Measurements from ENCODE around the gene C19orf53. TPM values are rescaled to one million over a fixed set of nuclear protein-coding genes. Genes with fewer than 3 reads are reported as not detected.
"Not testable (repeated sequence)": the region's sequence is repeated elsewhere in the genome, so short reads cannot be mapped to it uniquely, and the experiment has no call there.

Gene C19orf53
- total and polyA plus RNA-seq, 2 of the 13 experiments (the other 11 are each of a cell fraction or from before 2014, with no cell fraction given), result 129 to 130 TPM

DNA sequence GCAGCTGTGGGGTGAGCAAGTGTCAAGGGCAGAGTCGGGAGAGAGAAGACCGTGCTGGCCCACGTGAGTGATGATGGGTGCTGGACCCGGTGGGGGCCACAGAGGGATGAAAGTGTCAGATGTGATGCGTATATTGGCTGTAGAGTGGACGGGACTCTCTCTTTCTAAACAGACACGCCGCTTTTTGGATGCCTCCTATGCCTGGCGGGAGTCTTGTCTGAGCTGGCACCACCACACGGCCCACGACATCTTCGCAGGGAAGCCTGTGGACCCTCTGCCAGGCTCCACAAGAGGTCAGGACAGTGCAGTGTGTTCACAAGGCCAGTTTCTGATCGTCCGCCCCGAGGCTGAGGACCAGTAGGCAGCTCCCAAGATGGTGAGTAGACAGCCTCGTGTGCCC, 22.8 kb upstream of the C19orf53 start:
- no peak for FAIRE-seq

DNA sequence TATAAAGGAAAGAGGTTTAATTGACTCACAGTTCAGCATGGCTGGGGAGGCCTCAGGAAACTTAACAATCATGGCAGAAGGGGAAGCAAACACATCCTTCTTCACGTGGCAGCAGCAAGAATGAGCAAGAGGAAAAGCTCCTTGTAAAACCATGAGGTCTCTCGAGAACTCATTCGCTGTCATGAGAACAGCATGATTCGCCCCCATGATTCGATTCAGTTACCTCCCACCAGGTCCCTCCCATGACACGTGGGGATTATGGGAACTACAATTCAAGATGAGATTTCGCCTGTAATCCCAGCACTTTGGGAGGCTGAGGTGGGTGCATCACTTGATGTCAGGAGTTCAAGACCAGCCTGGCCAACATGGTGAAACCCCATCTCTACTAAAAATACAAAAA, 20.6 kb upstream of the C19orf53 start:
- Histone ChIP-seq H3K4me1 (ENCODE audit: insufficient read depth, low read length) (peaks cover 12% of the 10 kb centered on the region), H3K36me3 (replicated peaks in 1 of 2; ENCODE audit: control insufficient read depth in 1 of 2, insufficient read depth in 2 of 2, low read length in 2 of 2) (peaks cover 19 to 33% of the 10 kb centered on the region in 2 experiments)
- BruUV-seq (replicated peaks); H3K27ac ChIP-seq (ENCODE audit: extremely low read length, insufficient read depth, low read length); H3K9me3 ChIP-seq (ENCODE audit: low read length); H3K9ac ChIP-seq (ENCODE audit: insufficient read depth, low read depth, low read length); POLR2A ChIA-PET; H2AFZ ChIP-seq (ENCODE audit: low read length); FAIRE-seq; H3K79me2 ChIP-seq (ENCODE audit: insufficient read depth, low read length); DNase-seq (ENCODE audit: low spot score); ATAC-seq; intact Hi-C loops (cut with micrococcal nuclease; ENCODE audit: unreplicated experiment); H3K4me2 ChIP-seq (ENCODE audit: low read depth, low read length); H3K4me3 ChIP-seq (replicated peaks in 1 of 3; ENCODE audit: insufficient read depth in 1 of 3, low read depth in 2 of 3, low read length in 3 of 3); CTCF ChIA-PET (ENCODE audit: low intra/inter-chr PET ratio, low total read pairs); H3K27me3 ChIP-seq (ENCODE audit: control insufficient read depth in 1 of 2, insufficient read depth in 2 of 2, low read length in 2 of 2); H4K20me1 ChIP-seq (ENCODE audit: insufficient read depth, low read length): not testable (repeated sequence)
- 98% methylated on average over 7 of the region's 7 CpGs for WGBS (ENCODE audit: low lambda C conversion rate)
- in situ Hi-C loops (cut with HindIII; ENCODE audit: extremely low pct_ligation_motif_present, low pct_unique_long_range_greater_than_20kb), result loop anchor here (25.0 kb wide), 1 partner anchor 309 kb away; the partner anchor contains the start of genes MISP3 and PALM3

More for the DNA sequence above, 22.8 kb upstream of the C19orf53 start:
- TF ChIP-seq AGO2 (optimal IDR thresholded peaks at IDR 0.05; ENCODE audit: low read depth, low read length) (peak; percentile 35), ZFAT (CRISPR knock-in tag; conservative IDR thresholded peaks at IDR 0.05) (no peak)
- H3K4me2 ChIP-seq (ENCODE audit: low read depth, low read length), result no peak overlapping the region
- no peaks in the 10 kb centered on the region for H3K9me3 ChIP-seq (ENCODE audit: low read length)
- no peak overlapping the region for H2AFZ ChIP-seq (ENCODE audit: low read length)
- no peak for ATAC-seq
- peaks cover 12 to 20% of the 10 kb centered on the region in 2 experiments for H3K36me3 ChIP-seq (replicated peaks in 1 of 2; ENCODE audit: control insufficient read depth in 1 of 2, insufficient read depth in 2 of 2, low read length in 2 of 2)
- H4K20me1 ChIP-seq (ENCODE audit: insufficient read depth, low read length), result no peaks in the 10 kb centered on the region
- in situ Hi-C loops (cut with HindIII; ENCODE audit: extremely low pct_ligation_motif_present, low pct_unique_long_range_greater_than_20kb) (loop anchor here (25.0 kb wide), 1 partner anchor 311 kb away; the partner anchor contains the start of genes MISP3 and PALM3), intact Hi-C loops (cut with micrococcal nuclease; ENCODE audit: unreplicated experiment) (no loop called here)
- CTCF ChIA-PET (ENCODE audit: low intra/inter-chr PET ratio, low total read pairs), result no interaction called here
- peaks cover 23% of the 10 kb centered on the region for H3K4me1 ChIP-seq (ENCODE audit: insufficient read depth, low read length)
- no peak overlapping the region for H3K4me3 ChIP-seq (replicated peaks in 1 of 3; ENCODE audit: insufficient read depth in 1 of 3, low read depth in 2 of 3, low read length in 3 of 3)
- 95% methylated on average over 4 of the region's 16 CpGs for WGBS (ENCODE audit: low lambda C conversion rate)
- H3K27ac ChIP-seq (ENCODE audit: extremely low read length, insufficient read depth, low read length), result no peak overlapping the region
- H3K9ac ChIP-seq (ENCODE audit: insufficient read depth, low read depth, low read length), result no peak overlapping the region
- no peak for DNase-seq (ENCODE audit: low spot score)
- no peaks in the 10 kb centered on the region; a peak in 1 of 5 replicates for H3K27me3 ChIP-seq (ENCODE audit: control insufficient read depth in 1 of 2, insufficient read depth in 2 of 2, low read length in 2 of 2)
- no TSS peak for BruUV-seq (replicated peaks)
- POLR2A ChIA-PET, result no interaction called here
- peaks cover 5% of the 10 kb centered on the region for H3K79me2 ChIP-seq (ENCODE audit: insufficient read depth, low read length)

Measured in HepG2 (cell line).